HG02642 (cell line): ENCODE results near the gene TMIE.
"Not testable (repeated sequence)": the region's sequence is repeated elsewhere in the genome, so short reads cannot be mapped to it uniquely, and the experiment has no call there.

Source experiments
- ATAC-seq: cut with Tn5 transposase; IDR thresholded peaks from one replicate; pipeline ENCODE4 v1.9.1; 2021; ENCODE audit warnings: mild to moderate bottlenecking; ENCODE audit not compliant: unreplicated experiment, poor library complexity

TMIE gene

DNA sequence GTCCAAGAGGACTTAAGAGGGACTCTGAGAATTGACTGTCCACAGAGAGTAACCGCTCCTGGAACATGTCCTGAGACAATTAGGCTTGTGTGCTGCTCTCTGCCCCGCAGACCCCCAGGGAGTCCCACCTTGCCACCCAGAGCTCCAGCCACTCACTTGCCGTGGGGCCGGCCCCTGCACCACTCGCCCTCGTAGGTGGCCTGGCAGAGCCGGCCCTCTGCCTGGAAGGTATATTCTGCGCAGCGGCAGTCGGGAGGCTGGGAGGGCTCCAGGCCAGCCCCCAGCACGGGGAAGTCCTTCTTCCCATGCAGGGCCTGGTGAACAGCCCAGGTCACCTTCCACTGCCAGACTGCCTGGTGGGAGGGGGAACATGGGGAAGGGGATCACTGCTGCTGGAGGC lies 18.2 kb upstream of the TMIE start:
- no peak for ATAC-seq

DNA sequence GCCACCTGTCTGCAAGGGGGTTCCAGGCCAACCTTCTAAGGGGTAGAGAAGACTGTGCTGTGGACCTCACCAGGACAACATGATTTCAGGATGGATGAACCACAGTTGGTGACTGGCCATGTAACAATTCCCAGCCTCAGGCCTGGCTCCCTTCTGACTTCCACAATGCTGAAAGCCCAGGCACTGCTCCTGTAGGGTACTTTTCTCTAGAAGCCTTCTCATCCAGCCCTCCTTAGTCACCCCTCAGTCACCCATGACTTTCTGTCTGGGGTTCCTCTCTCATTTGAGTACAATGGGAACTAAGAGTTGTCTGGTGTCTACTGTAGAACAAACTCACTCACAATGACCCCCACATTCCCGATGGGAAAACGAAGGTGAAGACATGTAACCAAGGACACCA lies 16.3 kb upstream of the TMIE start:
- ATAC-seq, result no peak

DNA sequence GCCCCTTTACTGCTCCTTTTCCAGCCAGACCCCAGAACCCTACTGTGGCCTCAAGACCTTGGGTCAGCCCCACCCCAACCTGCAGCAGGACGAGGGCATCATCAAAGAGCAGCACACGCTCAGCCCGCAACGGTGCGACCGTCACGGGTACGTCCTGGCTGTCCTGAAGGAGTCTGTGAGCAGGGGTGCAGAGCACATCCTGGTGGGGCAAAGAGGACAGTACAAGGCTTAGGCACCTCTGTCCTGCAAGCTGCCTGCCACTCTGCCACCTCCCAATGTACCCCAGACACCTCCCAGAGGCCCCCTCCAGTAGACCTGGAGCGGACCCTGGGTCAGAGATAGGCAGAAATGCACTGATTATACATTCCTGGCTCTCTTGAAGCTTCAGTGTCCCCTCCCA lies 15.7 kb upstream of the TMIE start:
- ATAC-seq, result no peak

DNA sequence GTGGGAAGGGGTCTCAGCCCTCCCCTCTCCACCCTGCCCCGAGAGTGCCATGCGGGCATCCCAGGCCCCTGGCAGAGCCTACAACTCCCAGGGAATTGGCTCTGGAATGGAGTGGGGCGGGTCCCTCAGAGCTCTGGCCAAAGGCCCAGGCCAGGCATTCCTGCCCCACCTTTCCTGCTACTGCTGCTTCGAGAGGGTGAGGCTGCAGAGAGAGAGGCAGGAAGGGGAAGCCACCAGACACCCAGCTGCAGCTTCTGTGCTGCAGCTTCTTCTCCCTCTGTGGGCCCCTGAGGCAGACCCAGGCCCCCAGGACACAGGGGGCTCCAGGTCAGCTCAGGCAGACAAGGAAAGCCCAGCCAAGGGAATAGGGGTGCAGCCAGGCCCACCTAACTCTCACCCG lies 10.4 kb upstream of the TMIE start:
- no peak for ATAC-seq

DNA sequence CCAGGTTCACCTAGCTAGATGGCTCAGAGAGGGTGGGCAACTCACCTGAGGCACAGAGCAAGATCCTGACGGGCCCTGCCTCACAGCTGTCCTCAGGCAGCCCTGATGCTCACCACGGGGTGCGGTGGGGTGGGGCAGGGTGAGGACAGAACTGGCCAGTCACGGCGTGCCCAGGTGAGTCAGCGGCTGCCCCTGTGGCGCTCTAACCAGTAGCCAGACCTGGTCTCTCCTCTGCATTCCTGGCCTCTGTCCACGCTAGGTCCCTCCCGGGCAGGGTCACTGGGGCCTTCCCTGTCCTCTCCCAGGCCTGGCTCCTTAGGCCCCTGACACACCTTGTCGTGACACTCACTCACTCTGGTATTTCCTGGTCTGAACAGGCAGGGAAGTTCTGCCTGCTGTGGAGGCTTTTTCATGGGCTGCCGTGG lies 8.6 kb upstream of the TMIE start:
- no peak for ATAC-seq

DNA sequence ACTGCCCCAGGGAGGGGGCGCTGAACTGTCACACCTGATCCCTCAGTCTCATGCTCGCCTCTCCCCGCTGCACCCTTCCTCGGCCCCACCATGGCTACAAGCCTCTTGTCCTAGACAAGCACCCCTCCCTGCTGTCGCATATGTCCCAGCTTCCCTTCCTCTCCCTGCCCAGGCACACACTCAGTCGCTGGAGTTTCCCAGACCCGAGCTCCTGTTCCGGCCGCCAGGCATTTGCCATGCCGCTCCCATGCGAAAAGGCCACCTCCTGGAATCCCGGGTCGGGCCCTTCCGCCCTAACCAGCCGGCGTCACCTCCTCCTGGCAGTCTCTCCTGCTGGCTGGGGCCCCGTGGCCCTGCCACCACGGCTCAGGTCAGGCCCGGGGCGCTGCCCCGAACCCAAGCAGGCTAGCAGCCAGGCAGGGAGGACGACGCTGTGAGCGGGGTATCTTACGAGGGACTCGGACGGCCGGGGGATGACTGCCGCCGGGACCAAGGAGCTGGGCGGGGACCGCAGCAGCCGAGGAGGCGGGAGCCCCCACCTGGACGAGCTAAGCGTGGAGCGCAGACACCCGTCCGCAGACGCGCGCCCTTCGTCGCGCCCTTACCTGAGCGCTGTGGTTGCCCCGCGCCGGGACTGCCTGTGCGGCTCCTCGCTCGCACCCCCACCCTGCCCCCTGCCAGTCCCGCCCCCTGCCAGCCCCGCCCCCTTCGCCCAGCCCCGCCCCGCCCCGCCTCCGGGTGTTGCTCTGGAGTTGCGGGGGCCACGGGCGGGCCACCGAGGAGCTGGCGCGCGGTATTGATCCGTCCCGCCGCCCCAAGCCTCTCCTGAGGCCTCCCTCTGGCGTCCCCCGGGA lies 7.9 kb upstream of the TMIE start, which contains the start of gene ALS2CL:
ALS2CL (minus strand) TSS at position 642 of the 854 bp plus-strand sequence. CDS start 4,239 bp downstream, outside the sequence.
- ATAC-seq, result no peak

DNA sequence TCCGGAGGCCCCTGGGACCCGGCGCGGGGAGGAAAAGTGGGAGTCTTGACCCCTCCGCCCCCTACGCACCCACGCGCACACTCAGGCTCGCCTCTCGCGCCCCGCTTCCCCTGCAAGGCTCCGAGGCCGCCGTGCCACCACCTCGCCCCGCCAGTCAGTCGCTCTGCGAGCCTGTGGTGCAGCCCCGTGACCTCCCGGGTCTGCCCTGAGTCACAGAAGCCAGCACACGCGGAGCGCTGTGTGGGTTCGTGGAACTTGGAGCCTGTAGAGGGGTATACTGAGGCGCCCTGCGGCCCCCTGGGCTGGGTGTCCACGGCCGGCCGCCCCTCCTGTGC lies 7.3 kb upstream of the TMIE start:
- ATAC-seq, result no peak

DNA sequence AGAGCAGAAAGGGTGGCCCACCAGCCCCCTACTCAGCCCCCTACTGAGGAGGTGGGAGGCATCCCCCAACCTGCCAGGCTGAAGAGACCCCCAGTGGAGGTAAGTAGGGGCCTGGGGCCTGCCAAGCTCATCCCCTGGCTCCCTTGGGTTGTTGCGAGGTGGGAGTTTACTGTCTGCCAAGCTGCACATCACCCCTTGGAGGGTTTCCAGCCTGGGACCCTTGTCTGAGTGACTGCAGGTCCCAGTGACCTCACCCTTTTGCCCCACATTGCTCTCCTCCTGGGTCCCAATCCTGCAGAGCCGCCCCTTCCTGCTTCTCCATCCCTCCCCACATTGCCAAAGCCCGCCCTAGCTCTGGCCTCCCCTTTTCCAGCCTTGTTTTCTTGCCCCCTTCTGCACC lies 6.7 kb upstream of the TMIE start:
- ATAC-seq, result no peak

DNA sequence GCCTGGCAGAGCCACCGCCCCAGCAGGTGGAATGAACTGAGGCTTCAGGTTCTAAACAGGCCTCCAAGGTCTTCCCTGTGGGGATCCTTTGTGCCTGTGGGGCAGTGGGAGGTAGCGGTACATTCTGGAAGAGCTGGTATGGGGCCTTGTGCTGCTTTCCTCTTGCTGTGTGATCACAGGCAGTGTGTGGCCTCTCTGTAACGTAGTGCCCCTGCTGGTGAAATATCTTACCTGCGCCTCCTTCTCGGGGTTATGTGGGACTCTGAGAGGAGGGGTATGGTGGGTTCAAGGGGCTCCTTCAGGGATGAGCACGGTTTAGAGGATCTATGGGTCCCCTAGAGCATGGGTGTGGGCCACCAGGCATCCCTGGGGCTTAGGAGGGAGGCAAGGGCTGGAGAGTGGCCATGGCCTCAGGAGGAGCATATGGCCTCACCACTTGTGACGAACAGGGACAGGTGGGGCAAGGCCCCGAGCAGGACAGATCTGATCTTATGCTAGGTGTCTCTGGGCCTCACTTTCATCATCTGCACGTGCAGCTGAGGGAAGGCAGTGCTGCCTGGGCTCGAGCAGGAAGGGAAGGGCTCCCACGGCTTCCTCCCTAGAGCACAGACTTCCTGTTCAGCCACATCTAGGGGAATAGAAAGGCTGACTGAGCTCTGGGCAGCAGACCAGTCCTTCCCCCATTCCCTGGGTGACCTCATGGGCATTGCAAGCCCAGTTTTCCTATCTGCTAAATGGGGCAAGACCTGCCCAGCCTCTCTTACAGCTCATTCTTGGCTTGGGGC lies 5.8 kb upstream of the TMIE start:
- no peak for ATAC-seq

DNA sequence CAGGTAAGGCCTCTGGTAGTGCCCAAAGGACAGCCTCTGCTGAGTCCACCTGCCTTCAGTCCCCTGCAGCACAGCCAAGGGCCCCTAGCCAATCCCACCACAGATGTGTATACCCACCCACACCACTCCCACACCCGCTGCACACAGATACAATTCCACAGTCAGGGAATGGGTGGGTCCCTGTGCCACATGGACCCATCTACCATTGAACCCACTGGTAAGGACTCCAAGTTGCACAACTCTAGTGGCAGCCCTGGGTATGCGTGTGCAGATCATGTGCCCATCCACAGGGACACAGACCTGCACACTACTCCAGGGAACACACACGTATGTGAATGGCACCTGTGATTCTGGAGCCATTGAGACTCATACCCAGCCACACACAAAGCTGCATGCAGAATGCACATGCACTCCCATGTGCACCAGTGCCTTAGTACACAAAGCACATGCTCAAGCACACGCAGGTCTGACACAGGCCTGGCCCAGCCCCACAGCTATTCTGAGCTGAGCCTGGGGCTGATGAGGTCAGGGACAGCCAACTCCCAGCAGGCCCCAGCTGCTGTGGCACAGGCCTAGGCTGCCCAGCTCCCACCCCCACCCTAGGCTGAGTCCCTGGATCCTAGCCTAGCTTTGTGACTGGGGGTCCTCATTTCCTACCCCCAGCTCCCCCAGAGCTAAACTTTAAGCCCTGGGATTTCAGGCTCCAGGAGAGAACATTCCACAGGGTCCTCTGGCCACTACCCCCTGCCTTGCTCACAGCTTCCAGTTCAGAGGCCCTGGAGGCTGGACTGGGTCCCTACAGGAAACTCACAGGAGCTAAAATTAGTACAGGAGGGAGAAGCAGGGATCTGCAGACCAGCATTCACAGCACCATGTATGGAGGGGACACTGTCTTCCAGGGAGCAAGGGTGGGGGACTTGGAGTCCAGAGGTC lies 5.0 kb upstream of the TMIE start:
- no peak for ATAC-seq

DNA sequence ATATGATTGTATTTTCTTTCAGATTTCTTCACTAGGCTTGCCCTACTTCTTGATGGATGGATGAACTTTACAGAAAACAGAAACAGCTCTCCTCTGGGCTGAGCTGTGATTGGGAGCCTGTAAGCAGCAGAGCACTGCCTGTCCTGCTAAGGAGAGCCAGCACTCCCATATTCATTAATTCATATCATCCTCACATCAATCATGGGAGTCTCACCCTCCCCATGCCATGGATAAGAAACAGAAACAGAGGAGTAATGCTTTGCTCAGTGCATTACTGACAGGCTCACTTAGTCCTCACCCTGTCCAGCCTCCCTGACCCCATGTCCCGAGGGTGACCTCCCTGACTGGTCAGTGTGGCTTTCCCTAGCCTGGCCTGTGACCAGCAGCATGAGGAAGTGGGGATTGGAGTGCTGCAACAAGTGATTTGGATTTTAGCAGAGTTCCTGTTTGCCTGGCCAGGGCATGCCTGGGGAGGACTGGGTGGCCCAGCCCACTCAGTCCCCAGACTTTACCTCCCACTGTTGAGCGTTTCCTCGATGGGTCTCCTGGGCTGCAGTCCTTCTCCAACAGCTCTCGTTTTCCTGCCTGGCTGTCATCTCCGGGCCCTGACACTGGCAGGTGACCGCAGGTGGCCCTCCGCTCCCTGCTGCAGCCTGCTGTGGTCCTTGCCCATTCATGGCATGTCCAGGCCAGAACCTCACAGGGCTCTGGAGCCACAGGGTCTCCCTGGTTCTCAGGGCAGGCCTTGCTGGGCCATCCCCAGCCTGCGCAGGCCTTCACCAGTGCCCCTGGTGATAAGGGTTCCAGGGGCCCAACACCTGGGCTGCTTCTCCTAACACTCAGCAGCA lies 1.3 kb upstream of the TMIE start:
- ATAC-seq, result no peak

DNA sequence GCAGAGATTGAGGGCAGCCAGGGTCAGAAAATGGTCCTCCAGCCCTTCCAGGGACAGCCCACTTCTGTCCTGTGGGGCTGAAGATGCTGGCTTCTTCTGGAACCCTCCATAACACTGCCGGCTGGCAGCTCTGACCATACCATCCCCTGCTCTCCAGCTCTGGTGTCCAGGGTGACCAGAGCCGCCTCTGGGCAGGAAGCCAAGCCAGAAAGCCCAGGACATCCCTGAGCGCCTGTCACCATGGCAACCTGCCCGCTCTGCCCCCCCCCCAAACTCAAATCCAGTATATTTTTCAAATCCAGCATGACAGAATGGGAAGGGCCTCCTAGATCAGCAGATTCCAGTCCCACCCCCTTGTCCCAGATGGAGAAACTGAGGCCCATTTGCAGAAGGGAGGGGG lies 420 bp upstream of the TMIE start:
- no peak for ATAC-seq

DNA sequence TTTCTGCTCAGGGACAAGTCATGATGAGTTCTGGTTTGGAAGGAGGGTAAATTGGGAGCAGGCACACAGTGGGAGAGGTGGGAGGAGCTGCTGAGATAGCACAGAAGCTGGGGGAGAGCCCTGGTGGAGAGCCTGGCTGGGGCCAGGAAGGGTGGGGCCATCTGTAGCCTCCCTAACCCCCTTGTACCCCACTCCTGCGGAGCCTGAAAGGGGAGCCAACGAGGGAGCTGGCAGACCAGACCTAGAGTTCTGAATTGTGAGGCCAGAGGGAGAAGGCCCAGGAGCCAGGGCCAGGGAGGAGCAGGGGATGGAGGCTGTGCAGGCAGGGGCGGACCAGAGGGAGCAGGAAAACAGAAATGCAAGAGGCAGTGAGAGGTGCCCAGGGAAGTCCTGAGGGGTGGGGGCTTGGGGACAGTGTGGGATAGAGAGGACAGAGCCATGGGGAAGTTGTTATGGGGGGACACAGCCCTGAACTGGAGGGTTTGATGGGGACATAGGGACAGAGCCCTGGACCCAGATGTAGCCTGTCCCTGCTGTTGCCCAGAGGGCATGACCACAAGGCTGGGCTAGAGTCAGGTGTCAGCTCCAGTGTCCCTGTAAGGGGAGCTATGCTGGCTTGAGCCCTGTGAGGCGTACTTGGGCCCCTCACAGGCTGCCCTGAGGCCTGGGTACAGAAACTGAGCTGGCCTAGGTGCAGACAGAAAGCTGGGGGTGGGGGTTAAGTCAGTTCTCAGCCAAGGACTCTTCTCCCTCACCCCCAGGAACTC lies 1.2 kb downstream of the TMIE start:
- no peak for ATAC-seq

DNA sequence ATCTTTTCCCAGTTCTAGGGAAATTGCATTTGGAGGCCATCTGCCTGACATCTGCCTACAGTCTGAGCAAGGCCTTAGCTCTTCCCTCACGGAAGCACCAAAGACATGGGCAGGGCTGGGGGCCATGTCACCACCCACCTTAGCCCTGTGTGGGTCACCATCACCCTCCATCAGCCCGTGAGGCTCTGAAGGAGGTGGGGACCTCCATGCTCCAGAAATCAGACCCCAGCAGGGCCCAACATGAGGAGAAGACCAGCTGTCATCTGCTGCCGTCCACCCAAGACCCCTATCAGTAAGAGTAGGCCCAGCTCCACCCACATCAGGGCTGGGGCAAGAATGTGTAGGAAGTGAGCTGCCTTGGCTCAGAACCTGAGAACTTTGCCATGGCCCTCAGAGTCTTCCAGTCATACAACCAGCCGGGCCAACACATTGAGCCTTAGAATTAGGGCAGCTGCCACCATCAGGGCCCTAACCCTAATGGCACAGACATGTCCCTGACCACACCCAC lies 1.9 kb downstream of the TMIE start:
- ATAC-seq, result no peak

DNA sequence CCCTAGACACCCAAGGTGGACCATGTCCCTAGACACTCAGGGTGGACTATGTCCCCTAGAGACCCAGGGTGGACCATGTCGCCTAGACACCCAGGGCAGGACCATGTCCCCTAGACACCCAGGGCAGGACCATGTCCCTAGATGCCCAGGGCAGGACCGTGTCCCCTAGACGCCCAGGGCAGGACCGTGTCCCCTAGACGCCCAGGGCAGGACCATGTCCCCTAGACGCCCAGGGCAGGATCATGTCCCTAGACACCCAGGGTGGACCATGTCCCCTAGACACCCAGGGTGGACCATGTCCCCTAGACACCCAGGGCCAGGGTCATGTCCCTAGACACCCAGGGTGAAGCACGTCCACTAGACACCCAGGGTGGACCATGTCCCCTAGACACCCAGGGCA lies 3.2 kb downstream of the TMIE start:
- ATAC-seq, result not testable (repeated sequence)

DNA sequence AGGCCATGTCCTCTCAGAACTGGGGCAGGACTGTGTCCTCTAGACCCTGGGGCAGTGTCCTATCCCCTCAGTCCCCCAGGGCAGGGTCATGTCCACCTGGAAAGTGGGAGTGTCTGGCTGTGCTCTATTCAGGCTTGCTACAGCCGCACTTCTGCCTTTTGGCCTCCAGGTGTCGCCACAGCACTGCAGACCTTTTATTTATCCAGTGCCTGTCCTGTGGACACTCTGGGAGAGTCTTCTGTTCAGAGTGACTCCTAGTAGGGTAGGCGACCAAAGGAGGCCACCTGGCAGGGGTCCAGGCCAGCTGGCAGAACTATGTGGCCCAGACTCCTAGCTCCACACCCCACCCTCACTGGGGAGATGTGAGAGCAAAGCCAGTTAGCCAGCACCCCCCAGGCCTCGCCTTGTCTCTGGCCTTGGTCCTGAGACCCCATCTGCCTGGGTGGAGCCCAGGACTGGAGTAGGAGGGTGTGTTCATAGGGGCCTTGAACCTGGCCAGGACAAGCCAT lies 3.9 kb downstream of the TMIE start:
- no peak for ATAC-seq

DNA sequence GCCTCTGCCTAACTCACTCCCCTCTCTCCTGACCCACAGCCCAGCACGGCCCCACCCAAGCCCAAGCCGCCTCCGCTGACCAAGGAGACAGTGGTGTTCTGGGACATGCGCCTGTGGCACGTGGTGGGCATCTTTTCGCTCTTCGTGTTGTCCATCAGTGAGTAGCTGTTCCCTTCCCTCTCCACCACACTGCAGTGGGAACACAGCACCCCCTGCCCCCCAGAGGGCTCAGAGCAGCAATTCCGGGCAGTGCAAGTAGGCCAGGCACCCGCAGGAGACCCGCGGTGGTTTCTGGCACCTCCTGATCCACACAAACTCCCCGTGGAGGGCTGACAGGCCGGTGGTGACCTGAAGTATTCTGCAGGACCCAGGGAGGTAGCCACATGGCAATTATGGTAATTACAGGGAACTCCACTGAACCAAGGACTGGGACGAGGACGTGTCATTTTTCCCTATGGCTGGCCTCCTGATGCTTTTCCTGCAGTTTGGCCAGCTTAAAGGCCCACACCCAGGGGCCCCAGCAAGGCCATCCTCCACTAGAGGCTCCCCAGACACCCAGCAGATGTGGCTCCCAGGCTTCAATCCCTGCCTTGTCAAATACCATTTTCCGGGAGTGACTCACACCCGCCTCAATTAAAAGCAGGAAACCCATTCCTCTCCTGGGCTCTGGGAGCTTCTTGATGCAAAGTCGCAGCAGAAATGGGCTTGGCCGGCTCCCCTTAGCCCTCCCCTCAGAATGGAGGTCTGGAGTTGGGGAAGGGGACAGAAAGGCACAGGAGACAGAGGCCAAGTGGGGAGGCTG lies 4.8 kb downstream of the TMIE start:
- ATAC-seq, result no peak
